GM21717 (cell line): ENCODE measurements around the gene CADM1.

Source experiments
- ATAC-seq: cut with Tn5 transposase; IDR thresholded peaks from one replicate; pipeline ENCODE4 v1.9.1; 2021; ENCODE audit warnings: mild to moderate bottlenecking, moderate library complexity; ENCODE audit not compliant: unreplicated experiment

CADM1 gene

DNA sequence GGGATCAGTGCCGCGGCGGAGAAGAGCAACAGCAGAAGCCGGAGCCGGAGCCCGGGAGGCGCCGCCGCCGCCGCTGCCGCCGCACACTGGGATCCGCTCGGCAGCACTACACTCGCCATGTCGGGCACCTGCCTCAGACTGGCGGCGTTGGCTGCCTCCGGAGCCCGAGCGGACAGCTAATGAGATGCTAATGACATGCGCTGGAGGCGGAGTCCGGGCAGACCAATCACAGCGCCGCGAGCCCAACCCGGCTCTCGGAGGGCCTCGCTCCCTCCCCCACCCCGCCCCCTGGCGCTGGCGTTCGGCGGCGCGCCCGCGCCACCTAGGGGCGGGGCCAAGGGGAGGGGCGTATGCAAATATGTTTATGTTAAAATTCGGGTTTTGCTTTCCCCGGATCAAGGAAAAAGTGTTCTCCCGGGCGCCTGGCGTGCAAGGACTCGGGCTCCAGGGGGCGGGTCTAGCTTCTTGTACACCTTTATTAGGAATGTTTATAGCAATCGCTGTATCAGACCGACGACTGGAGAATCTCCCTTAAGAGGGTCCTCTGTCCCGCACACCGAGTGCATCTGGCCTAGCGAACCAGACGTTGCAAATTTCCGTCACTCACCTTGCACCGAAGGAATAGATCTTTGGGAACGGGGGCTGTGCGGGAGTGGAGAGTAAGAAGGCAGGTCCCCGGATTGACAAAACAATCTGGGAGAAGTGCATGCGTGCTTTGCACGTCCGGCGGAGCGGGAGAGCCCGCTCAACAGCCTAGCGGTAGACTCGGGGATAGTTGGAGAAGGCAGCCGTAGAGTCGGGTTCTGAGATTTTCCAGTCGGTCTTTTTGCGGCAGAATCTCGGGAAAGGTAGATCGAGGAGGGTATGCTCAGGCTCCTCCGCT lies at the start of gene CADM1:
Gene CADM1, minus strand, starts transcription at position 140 of the 883 bp plus-strand sequence.
- ATAC-seq: no peak

DNA sequence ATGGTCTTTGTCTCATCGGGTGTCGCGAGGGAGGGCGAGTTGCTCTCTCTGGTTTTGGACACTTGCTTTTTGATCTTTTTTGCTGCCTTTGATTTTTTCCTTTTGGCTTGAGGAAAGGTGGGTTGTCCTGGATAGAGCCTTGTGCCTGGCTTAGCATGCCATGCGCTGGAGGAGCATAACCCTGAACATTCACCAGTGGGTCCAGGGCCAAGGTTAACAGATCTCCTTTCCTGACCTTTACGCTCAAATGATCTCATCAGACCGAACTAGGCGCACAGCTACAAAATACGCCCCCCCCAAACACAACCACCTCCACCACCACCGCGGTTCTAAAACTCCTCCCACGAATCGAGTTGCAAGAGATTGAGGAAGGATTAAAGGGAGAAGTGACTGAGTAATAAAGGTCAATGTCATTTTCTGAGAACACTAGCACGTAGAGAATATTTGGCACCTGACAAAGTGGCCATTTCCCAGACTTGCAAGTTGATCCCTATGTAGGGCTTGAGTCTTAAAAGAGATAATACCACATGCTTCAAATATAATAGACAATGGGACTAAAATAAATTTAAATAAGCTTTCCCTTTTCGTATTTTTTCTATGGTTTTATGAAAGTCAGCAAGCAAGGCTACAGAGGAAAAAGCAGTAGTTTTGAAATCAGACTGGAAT lies 48.7 kb upstream of the CADM1 start:
- ATAC-seq: no peak

DNA sequence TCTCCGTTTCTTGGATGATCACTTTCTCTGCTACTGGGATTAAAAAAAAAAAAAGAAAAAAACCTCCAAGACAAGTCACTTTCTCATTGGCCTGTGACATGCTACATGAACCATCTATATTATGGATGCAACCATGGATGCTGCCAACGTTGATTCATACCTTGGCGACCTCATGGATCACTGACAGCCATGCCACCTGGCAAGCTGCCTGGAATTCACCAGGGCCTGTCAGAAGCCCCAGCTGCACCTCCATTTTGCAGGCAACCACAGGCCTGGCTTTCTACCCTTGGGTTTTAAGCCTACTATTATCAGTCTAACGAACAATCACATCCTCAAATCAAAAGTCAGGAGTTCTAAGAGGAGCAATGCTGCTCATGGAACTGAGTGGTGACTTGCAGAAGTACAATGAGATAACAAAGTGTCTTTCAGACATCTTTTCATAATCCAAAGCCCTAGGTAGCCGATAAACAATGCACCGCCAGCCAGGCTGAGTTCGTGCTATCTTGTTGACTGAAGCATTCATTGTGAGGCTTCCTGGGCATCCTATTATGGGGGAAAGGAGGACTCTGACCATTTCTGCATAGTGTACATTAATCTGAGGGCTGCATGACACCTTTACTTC lies 48.0 kb upstream of the CADM1 start:
- ATAC-seq: no peak

DNA sequence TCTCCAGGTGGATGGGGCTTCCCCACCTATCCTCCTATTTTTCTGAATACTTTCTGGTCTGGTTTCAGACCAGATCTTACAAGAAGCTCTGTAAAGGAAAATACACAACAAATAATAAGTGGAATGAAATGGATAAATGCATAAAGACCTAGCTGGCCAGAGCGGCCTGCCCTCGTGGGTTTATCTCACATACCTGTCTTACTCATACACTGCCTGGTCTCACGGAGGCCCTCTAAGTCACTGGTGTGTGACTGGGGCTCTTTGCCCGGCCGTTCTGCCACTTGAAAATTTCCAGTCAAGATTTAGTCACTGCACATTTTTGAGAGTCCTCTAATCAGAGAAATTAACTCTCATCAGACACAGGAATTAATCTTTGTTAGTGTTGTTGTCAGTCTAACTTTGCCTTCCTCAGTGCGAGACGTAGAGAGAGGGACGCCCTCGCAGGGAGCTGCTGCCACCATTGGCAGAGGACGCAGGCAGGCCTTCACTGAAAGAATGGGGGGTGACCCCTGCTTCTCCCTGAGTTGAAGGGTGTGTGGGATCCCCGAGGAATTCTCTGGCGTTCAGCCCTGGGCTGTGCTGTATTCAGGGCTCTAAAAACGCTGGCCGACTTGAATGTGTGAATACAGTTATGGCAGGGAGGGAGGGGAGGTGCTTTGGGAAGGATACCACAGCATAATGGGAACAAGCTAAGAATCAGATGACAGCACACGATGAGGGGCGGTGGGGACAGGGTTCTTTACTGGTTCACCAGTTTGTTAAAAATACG lies 46.3 kb upstream of the CADM1 start:
- no peak for ATAC-seq

DNA sequence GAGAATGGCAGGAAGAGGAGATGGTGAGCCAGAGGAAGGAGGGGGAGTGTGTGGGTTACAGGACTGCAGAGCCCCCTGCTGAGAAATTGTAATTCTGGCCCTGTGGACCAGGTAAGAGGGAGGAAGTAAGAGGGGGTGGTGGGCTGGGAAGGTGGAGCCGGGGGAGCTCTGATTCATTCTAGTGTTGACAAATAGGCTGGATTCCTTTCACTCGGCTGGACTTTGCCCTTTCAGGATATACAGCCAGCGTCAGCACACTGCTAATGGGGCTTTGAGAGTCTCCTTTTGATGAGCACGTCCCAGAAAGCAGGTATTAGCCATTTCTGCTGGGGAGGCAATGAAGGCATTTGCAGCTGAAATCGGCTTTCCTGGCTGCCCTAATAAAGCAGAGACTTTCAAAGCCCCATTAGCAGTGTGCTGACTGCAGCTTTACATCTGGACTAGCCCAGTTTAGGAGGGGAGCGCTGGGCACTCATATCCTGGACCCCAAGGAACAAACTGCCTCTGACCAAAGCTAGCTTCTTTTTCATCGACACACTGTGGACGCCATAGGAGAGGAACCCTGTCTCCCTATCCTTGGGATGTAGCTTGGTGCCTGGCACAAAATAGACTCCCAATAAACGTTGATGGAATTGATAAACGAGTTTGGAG lies 44.8 kb upstream of the CADM1 start:
- no peak for ATAC-seq

DNA sequence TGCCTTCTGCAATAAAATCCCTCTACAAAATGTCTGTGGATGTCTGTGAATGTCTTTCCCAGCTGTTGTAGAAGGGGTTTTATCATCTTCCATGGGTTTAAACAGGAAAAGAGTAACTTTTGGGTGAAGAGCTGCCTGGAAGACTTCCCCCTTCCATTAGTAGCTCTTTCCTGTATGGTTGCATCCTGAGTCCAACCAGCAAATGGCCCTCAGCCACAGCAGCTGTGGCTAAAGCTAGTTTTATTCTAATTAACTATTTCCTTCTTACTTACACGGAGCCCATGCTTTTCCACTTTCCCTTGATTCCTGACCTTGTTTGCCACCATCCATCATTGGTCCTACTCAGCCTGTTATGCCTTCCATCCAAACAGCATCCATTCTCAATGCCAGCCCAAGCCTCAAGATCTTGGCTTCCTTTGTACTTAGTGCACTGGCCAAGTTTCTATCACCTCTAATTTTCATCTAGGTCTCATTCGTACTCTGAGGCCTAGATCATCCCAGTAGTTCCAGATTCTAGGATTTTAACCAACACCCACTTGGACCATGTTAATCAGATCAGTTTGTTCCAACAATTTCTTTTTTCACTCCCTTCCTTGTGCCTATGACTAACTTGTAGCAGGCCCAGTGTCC lies 41.5 kb upstream of the CADM1 start:
- ATAC-seq: no peak

DNA sequence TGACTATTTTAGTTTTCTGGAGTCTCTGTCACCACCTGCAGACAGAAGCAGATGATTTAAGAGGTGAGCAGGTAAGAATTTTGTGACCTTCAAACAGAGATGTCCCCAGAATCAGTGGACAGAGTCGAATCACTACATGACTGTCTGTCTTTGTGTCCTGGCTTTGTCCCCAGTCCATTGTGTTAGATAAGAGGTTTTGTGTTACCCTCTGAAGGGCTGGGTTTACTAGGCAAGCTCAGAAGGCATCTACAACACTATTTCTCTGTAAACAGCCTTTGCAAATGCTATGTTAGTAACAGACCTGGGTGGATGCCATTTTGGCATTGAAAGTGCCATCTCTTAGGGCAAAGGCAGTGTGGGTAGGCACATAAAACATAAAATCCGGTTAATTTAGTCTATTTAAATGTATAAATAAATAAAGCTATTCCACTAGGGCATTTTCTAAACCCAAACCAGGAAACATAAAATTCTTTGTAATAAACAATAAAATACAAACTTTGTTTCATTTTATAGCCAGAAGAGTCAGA lies 40.3 kb upstream of the CADM1 start:
- no peak for ATAC-seq

DNA sequence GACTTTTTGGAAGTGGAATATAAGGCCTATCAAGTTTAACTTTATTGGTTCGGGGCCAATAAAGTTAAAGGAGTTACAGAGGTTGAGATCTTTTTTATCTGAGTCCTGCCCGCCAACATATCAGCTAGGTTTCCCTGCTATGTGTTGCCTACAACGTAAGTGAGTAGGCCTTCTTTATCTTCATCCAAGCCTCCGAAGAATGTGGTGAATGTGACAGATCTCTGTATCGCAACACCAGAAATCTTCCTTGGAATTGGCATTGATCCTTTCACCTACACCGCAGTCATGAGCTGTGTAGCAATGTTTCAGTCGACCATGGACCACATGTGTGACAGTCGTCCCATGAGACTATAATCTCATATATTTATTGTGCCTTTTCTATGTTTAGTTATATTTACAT lies 37.3 kb upstream of the CADM1 start:
- no peak for ATAC-seq

DNA sequence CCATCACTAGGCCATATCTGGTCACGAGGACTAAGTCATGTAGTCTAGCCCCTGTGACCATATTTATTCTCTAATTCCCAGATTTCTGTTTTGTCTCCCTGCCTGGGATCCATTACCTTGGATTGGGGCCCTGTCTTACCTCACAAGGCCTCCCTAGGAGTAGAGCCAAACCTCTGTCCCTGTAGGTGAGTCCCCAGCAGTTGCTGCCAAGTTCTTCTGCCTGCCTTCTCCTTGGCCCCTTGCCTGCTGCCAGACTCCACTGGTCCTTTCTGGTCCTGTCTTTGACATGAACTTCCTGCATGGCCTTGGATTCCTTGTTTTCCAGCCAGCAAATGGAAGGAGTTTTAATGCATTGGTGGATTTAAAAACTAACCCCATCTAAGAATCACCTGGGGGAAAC lies 35.6 kb upstream of the CADM1 start:
- ATAC-seq: no peak

DNA sequence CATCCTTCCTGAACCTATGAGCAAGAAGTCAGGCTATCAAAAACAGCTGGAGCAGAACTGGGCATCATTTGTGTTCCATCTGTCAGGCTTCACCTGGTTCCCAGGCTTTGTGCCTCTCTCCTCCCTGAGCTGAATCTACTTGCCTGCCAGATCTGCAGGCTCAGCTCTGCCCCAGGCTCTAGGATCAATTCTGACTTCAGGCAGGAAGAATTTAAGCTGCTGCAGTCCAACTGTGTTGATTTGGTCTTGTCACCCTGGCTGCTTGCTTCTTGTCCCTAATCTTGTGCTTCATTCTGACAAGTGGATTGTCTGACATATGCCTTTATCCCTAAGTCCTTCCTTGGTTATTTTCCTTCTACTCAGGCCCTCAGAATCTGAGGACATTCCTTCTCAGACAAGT lies 31.6 kb upstream of the CADM1 start:
- ATAC-seq: no peak

DNA sequence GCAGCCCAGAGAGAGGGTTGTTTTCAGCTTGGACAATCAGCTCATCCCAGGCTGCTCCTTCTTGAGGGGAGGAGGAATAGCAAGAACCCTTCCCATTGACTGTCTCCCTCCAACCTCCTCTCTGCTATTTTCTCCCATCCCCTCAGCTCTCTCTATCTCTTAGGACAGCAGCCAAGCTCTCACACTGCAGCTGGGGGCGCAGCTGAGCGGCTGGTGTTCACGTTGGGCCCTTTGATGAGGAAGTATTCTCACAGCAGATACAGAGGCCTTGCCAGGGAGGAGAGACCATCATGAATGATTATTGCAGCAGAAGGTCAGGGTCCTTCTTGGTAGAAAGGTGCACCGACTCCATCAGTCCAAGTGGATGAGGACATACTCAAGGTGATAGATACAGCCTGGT lies 26.5 kb upstream of the CADM1 start:
- no peak for ATAC-seq

DNA sequence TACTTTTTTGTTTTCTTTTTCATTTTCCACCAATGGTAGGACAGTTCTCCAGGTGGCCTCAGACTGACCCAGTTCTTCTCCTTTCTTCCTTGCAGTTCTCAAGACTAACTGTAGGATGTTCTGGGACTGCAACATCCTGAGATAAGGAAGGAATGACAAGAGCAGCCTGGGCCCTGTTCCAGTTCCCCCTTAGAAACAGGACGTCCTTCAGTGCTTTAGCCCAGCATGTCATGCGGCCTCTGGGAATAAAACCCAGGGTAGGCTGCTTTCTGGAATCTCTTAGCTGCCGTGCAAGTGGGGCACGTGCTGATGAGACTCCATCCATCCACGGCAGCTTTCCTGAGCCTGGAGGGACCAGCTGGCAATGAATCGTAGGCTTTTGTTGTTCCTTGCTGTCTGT lies 24.0 kb upstream of the CADM1 start:
- ATAC-seq: no peak

DNA sequence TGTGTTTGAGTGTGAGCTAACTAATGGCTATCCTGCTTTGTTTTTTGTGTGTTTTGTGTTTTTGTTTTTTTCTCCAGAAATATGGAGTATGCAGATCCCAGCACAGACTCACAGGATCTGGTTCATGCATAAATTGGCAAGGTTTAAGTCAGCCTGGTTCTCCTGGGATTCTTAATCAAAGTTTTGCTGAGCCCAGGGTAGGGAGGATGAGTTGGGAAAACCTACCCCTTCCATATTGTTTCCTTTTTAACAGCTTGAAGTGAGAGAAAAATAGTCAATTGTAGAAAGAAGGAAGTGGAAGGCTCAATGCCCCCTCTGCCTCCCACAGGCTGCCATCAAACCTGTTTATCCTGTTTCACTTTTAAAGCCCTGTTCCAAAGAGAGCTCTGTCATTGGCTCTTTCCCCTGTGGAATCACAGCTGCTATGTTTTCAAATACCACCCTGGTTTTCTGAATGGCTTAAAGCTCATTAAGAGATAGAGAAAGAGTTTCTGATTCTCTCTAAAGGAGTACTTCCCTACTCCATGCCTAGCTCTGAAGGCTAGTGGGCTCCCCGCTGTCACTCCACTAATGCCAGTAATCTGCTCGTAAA lies 23.4 kb upstream of the CADM1 start:
- ATAC-seq: no peak

DNA sequence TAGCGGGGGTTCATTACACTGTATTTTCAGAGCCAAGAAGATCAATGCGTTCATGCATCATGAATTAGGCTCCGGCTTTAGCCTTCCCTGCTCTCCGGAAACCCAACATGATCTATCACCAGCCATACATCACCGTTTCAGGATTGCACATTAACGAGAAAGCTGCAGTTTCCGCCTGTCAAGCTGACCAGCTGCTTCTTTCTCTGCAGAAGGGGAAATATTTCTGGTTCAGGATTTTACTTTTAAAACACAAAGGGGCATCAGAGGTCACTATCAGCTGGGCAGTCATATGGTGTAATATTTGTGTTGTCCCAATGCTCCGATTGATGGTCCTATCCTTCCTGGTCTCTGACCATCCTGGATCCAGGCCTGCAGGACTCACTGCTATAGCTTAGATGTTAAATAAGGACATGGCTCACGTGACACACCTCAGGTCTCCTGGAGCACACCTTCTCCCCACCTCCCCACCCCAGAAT lies 21.4 kb upstream of the CADM1 start:
- no peak for ATAC-seq

DNA sequence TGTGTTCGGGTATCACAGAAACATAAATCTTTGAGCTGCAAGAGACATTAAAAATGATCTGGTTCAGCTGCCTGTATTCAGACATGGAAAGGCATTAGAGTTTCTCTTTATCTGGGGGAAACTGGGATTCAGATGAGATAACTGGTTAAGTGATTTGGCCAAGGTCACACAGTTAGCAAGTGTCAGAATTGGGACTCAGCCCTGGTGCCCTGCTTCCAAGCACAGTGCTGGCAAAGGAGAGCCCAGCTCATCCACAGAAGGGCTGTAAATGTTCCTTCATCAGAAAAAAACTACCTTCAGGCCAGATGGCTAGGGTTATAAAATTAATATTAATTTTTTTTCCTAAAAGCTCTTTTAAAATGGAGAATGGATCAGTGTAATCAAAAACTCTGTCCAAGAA lies 20.4 kb upstream of the CADM1 start:
- ATAC-seq: no peak

DNA sequence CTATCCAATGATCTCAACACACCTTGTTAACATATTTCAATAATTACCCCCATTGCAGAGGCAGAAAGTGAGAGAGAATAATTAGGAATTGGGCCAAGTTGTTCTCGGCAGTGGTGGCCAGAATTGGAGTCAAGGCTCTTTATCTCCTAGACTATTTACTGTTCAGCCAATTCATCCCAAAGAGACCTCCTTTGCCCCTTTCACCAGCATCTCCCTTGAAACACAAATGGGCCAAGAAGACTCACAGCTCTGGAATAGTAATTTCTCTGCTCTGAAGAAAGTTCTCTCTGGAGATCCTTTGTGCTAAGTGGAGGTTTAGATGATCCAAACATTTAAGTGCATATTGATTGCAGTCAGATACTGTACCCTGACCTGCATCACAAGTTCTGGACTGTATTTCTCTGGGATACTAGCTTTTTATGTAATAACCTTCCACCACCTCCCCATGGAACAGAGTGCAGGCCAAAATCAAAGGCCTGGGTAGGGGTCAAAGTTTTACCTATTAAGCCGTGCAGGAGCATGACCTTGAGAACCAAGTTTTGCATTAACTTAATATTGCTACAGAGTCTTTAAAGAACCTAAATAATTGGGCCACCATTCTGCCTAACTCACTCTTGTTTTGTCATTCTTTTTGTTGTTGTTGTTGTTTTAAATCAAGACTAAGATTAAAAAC lies 19.6 kb upstream of the CADM1 start:
- ATAC-seq: no peak

DNA sequence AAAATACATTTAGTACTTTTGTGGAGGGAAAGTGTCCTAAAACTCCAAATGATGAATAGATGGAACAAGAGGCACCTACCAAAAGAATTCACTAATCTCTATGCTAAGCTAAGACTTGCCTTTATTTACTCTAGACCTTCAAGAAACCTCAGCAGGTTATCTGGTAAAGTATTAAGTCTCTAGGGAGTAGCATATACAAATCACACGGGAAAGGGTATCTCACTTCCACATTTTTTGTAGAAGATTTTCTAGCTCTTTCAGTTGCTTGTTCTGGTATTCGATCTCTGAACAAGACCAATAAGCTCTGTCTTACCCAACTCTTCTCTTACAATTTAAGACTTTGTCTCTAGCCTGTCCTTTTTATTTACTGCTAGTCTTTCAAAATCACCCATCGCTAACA lies 18.1 kb upstream of the CADM1 start:
- ATAC-seq: no peak

DNA sequence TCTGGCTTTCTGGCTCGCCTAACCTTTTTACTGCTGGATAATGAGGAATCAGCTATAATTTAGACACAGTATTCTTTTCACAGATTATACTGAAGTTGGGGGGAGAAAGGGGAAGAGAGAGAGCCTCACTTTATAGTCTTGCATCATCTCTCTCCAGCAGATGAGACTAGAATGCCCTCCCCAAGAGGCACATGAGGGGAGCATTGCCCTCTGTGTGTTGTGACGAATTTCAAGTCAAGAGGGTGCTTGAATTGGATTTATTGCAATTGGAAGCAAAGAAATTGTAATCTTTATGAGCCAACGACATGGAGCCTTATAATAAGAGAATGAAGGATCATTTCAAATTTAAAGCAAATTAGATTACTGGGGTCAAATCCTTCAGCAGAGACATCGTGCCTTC lies 17.6 kb upstream of the CADM1 start:
- ATAC-seq: no peak
